ENCODE data around the gene NDE1.
"Not testable (repeated sequence)": the region's sequence is repeated elsewhere in the genome, so short reads cannot be mapped to it uniquely, and the experiment has no call there.

The NDE1 gene

GRCh38 chr16:15649727-15650018 is 372 bp upstream of the NDE1 start:
- in situ Hi-C loops (cut with MboI; ENCODE audit: low sequenced_read_pairs), result no loop called here

- in situ Hi-C loops (cut with MboI; ENCODE audit: low sequenced_read_pairs), result no loop called here
Observed at GRCh38 chr16:15650698-15651171, 690 bp downstream of the NDE1 start.

DNA sequence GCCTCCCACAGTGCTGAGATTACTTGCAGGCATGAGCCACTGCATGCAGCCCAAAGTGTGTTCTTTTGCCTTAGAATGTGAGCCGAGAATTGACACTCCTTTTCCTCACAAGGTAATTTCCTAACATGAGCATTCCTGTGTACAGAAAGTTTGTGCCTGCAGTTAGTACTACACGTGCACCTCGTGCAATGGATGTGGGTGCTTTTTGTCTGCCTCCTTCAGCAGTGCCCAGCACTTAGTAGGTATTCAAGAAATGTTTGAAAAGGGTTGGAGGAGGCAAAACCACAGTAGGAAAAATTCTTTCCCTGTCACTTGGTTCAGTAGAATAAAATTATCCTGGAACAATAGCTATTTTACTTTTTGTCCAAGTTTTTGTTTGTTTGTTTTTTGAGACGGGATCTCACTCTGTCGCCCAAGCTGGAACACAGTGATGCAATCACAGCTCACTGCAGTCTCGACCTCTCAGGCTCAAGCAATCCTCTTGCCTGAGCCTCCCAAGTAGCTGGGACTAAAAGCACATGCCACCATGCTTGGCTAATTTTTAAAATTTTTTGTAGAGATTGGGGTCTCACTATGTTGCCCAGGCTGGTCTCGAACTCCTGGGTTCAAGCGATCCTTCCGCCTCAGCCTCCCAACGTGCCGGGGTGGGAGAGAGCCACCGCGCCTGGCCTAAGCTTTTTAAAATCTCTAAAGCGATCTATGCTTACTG is 2.4 kb downstream of the NDE1 start:
- in situ Hi-C loops (cut with MboI; ENCODE audit: low sequenced_read_pairs), result no loop called here

GRCh38 chr16:15653227-15653626 is 3.2 kb downstream of the NDE1 start:
- in situ Hi-C loops (cut with MboI; ENCODE audit: low sequenced_read_pairs), result no loop called here

DNA sequence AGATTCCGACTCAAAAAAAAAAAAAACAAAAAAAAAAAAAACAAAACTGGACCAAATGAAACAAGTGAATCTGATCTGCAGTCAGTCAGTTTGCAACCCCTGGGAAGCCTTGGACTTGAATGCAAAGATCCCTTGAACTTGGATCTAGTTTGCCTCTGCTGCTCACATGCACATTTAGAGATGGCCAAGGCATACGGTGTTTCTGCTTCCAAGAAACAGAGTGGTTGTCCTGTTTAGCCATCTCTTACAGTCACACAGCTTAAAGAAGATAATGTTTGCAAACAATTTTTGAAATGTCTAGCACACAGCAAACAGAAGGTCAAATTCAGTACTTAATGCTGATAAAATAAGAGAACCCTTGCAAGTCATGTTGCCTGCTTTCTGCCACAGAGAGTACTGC is 4.5 kb downstream of the NDE1 start:
- in situ Hi-C loops (cut with MboI; ENCODE audit: low sequenced_read_pairs), result no loop called here

- in situ Hi-C loops (cut with MboI; ENCODE audit: low sequenced_read_pairs), result not testable (repeated sequence)
Observed at GRCh38 chr16:15655561-15655960, 5.5 kb downstream of the NDE1 start.

GRCh38 chr16:15658149-15658548 is 8.1 kb downstream of the NDE1 start:
- in situ Hi-C loops (cut with MboI; ENCODE audit: low sequenced_read_pairs), result no loop called here

GRCh38 chr16:15658556-15658955 is 8.5 kb downstream of the NDE1 start:
- in situ Hi-C loops (cut with MboI; ENCODE audit: low sequenced_read_pairs), result no loop called here

DNA sequence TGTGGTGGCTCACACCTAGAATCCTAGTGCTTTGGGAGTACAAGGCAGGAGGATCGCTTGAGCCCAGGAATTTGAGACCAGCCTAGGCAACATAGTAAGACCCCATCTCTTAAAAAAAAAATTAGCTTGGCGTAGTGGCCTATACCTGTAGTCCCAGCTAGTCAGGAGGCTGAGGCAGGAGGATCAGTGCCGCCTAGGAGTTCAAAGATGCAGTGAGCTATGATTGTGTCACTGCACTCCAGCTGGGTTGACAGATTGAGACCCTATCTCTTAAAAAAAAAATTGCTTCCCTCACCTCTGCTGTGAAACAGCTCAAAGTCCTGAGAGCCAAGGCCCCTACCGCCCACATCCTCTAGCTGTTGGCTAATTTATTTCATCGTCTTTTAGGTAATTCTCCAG is 10.2 kb downstream of the NDE1 start:
- in situ Hi-C loops (cut with MboI; ENCODE audit: low sequenced_read_pairs), result no loop called here

DNA sequence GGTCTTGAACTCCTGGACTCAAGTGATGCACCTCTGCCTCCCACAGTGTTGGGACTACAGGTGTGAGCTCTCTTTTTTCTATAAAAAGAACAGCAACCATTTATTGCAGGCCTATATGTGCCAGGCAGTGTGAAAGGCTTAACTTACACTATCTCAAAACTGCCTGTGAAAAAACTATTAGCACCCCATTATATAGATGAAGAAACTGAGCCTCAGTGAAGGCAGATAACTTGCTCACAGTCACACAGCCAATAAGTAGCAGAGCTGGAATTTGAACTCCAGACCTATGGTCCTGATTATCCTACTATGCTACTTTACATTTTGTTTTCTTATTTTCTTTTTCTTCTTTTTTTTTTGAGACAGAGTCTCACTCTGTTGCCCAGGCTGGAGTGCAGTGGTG is 15.1 kb downstream of the NDE1 start:
- in situ Hi-C loops (cut with MboI; ENCODE audit: low sequenced_read_pairs), result no loop called here

GRCh38 chr16:15667091-15667742 is 17.2 kb downstream of the NDE1 start:
- in situ Hi-C loops (cut with MboI; ENCODE audit: low sequenced_read_pairs), result no loop called here

DNA sequence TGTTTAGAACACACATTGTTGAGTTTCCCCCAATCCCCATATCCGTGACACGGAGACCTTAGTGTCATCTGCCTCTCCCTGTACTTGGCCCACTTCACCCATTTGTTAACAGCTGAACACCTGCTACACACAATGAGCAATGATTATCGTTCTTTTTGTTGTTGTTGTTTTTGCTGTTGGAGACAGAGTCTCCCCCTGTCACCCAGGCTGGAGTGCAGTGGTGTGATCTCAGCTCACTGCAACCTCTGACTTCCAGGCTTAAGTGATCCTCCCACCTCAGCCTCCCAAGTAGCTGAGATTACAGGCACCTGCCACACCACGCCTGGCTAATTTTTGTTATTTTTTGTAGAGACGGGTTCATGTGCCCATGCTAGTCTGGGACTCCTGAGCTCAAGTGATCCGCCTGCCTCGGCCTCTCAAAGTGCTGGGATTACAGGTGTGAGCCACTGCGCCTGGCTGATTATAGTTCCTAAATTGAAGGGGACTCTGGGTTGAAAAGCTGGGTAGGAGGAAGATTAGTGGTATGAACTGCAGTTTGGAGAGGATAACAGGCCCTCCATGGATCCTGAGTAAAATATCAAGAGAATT is 21.6 kb downstream of the NDE1 start:
- in situ Hi-C loops (cut with MboI; ENCODE audit: low sequenced_read_pairs), result no loop called here

DNA sequence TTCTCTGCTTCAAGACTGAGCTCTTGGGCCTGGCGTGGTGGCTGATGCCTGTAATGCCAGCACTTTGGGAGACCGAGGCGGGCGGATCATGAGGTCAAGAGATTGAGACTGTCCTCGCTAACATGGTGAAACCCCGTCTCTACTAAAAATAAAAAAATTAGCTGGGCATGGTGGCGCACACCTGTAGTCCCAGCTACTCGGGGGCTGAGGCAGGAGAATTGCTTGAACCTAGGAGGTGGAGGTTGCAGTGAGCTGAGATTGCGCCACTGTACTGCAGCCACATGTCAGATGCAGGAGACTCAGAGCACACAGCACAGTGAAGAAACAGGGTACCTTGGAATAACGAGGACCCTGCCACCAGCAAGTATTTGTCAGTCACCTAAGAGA is 22.1 kb downstream of the NDE1 start:
- in situ Hi-C loops (cut with MboI; ENCODE audit: low sequenced_read_pairs), result not testable (repeated sequence)

- in situ Hi-C loops (cut with MboI; ENCODE audit: low sequenced_read_pairs), result no loop called here
Observed at GRCh38 chr16:15672514-15673167, 22.6 kb downstream of the NDE1 start.

DNA sequence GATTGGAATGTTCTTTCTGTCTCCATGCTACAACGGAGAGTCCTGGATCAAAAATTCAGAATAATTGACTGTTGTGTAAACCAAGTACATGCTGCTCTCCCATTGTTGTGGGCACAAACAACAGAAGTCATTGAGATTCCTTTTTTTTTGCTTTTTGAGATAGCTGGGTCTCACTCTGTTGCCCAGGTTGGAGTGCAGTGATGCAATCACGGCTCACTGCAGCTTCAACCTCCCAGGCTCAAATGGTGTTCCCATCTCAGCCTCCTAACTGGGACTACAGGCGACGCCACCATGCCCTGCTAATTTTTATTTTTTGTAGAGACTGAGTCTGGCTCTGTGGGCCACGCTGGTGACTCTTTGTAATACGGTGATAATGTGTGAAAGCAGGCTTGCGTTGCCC is 24.5 kb downstream of the NDE1 start:
- in situ Hi-C loops (cut with MboI; ENCODE audit: low sequenced_read_pairs), result no loop called here

DNA sequence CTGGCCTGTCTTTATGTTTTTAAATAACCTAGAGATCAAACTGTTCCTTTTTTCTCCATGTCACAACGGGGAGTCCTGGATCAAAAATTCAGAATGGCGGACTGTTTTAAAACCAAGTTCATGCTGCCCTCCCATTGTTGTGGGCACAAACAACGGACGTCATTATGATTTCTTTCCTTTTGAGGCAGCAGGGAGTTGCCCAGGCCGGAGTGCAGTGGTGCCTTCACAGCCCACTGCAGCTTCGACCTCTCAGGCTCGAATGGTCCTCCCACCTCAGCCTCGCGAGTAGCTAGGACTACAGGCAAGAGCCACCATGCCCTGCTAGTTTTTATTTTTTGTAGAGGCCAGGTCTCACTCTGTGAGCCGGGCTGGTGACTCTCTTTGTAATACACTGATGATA is 26.5 kb downstream of the NDE1 start:
- in situ Hi-C loops (cut with MboI; ENCODE audit: low sequenced_read_pairs), result no loop called here

DNA sequence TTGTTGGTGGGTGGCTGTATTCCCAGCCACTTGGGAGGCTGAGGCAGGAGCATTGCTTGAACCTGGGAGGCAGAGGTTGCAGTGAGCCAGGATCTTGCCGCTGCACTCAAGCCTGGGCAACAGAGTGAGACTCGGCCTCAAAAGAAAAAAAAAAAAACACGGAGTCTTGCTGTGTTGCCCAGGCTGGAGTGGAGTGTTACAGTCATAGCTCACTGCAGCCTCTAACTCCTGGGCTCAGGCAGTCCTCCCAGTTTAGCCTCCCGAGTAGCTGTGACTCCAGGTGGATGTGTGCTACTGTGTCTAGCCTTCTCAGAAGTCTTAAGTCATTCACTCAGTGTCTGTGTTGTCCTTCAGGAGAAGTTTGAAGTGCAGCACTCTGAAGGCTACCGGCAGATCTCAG is 27.4 kb downstream of the NDE1 start:
- in situ Hi-C loops (cut with MboI; ENCODE audit: low sequenced_read_pairs), result no loop called here

DNA sequence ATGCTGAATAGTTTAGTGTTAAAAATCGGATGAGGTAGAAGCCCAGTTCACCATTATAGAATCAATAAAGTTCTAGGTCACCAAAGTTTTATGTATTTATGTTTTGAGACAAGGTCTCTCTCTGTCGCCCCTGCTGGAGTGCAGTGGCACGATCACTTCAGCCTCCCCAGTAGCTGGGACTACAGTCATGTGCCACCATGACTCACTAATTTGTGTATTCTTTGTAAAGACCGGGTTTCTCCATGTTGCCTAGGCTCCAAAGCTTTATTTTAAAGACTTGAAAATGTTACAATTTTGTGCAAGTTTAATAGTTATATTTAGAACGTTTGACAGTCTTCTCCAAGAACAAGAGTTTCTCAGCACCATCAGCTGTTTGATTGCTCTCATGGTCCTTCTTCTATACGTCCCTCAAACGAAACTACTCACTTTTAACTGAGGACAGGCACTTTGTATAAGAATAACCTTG is 32.1 kb downstream of the NDE1 start:
- in situ Hi-C loops (cut with MboI; ENCODE audit: low sequenced_read_pairs), result no loop called here

GRCh38 chr16:15686287-15686686 is 36.2 kb downstream of the NDE1 start:
- in situ Hi-C loops (cut with MboI; ENCODE audit: low sequenced_read_pairs), result no loop called here

DNA sequence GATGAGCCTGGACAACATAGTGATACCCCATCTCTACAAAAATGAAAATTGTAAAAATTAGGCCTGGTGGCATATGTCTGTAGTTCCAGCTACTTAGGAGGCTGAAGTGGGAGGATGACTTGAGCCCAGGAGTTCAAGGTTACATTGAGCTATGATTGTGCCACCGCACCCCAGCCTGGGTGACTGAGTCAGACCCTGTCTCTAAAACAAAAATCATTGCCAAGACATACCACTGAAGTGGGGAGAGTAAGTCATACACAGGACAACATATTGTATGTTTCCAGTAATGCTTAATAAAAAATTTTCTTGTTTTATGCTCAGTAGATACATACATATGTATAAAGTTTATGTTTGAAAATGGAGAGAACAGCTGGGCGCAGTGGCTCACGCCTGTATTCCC is 39.2 kb downstream of the NDE1 start:
- in situ Hi-C loops (cut with MboI; ENCODE audit: low sequenced_read_pairs), result no loop called here

GRCh38 chr16:15690296-15690695 is 40.3 kb downstream of the NDE1 start:
- in situ Hi-C loops (cut with MboI; ENCODE audit: low sequenced_read_pairs), result no loop called here

GRCh38 chr16:15691046-15691445 is 41.0 kb downstream of the NDE1 start:
- in situ Hi-C loops (cut with MboI; ENCODE audit: low sequenced_read_pairs), result no loop called here
